ENCODE data around the gene HAUS7.
A peak's percentile ranks its signal among the peaks of the same experiment; 100 is the strongest.

The HAUS7 gene

GRCh38 chrX:153426204-153426603 lies 44.2 kb downstream of the HAUS7 start:
- TF ChIP-seq ZNF664 (tag by site-specific recombination; IDR thresholded peaks at IDR 0.05) = no peak
- TF ChIP-seq ZNF548 (tag by site-specific recombination; IDR thresholded peaks at IDR 0.05) = no peak
- no peak for TF ChIP-seq ZNF626 (tag by site-specific recombination; IDR thresholded peaks at IDR 0.05)
- no peak for TF ChIP-seq ZNF843 (tag by site-specific recombination; IDR thresholded peaks at IDR 0.05)
- peak; percentile 89 for TF ChIP-seq SCRT1 (tag by site-specific recombination; IDR thresholded peaks at IDR 0.05; ENCODE audit: borderline replicate concordance)
- no peak for TF ChIP-seq ZNF654 (tag by site-specific recombination; IDR thresholded peaks at IDR 0.05; ENCODE audit: low read depth)
- peak; percentile 89 for TF ChIP-seq SCRT2 (tag by site-specific recombination; IDR thresholded peaks at IDR 0.05)
- no peak for TF ChIP-seq ZNF169 (tag by site-specific recombination; IDR thresholded peaks at IDR 0.05)
- TF ChIP-seq ZNF449 (tag by site-specific recombination; IDR thresholded peaks at IDR 0.05) = no peak
- TF ChIP-seq ZBTB21 (tag by site-specific recombination; IDR thresholded peaks at IDR 0.05) = no peak
- no peak for TF ChIP-seq ZNF658 (tag by site-specific recombination; IDR thresholded peaks at IDR 0.05)
- no peak for TF ChIP-seq ZNF549 (tag by site-specific recombination; IDR thresholded peaks at IDR 0.05)
- TF ChIP-seq ZNF132 (tag by site-specific recombination; IDR thresholded peaks at IDR 0.05; ENCODE audit: borderline replicate concordance) = no peak
- TF ChIP-seq ZNF596 (tag by site-specific recombination; IDR thresholded peaks at IDR 0.05) = no peak
- TF ChIP-seq ZNF354C (tag by site-specific recombination; IDR thresholded peaks at IDR 0.05; ENCODE audit: borderline replicate concordance, low read depth) = no peak
- no peak for TF ChIP-seq ZNF521 (tag by site-specific recombination; IDR thresholded peaks at IDR 0.05)
- no peak for TF ChIP-seq BCL11A (tag by site-specific recombination; IDR thresholded peaks at IDR 0.05; ENCODE audit: low read depth)

GRCh38 chrX:153423652-153424051 lies 46.7 kb downstream of the HAUS7 start:
- H3K9me3 ChIP-seq (ENCODE audit: control insufficient read depth, insufficient read depth, low read depth, low read length) = no peaks in the 10 kb centered on the region
- CTCF ChIA-PET = interaction anchor here (0.6 to 0.9 kb wide), 2 partner anchors 37 to 59 kb away, joined by 3 read pairs; no protein-coding TSS in a partner anchor
- TF ChIP-seq ZNF112 (tag by site-specific recombination; IDR thresholded peaks at IDR 0.05) (no peak), ZNF19 (tag by site-specific recombination; IDR thresholded peaks at IDR 0.05; ENCODE audit: low read depth) (no peak), IKZF3 (tag by site-specific recombination; IDR thresholded peaks at IDR 0.05) (no peak), ZFP3 (tag by site-specific recombination; IDR thresholded peaks at IDR 0.05; ENCODE audit: low read depth) (no peak), ZSCAN16 (tag by site-specific recombination; IDR thresholded peaks at IDR 0.05) (no peak), GLIS2 (tag by site-specific recombination; IDR thresholded peaks at IDR 0.05) (no peak), ZNF521 (tag by site-specific recombination; IDR thresholded peaks at IDR 0.05) (no peak), ZNF433 (tag by site-specific recombination; IDR thresholded peaks at IDR 0.05; ENCODE audit: low read depth) (no peak), ZNF747 (tag by site-specific recombination; IDR thresholded peaks at IDR 0.05) (no peak), ZNF214 (tag by site-specific recombination; IDR thresholded peaks at IDR 0.05; ENCODE audit: borderline replicate concordance) (no peak), HOXC10 (CRISPR knock-in tag; IDR thresholded peaks at IDR 0.05) (no peak), SP3 (tag by site-specific recombination; IDR thresholded peaks at IDR 0.05) (no peak), ZNF701 (tag by site-specific recombination; IDR thresholded peaks at IDR 0.05) (no peak), ZFHX2 (tag by site-specific recombination; conservative IDR thresholded peaks at IDR 0.05) (no peak), ZNF133 (tag by site-specific recombination; IDR thresholded peaks at IDR 0.05) (no peak), ZNF654 (tag by site-specific recombination; IDR thresholded peaks at IDR 0.05; ENCODE audit: low read depth) (no peak), ZNF140 (tag by site-specific recombination; IDR thresholded peaks at IDR 0.05) (no peak), PBX3 (CRISPR knock-in tag; IDR thresholded peaks at IDR 0.05) (no peak), ZFP37 (tag by site-specific recombination; IDR thresholded peaks at IDR 0.05) (no peak)
- no peak overlapping the region for H3K27ac ChIP-seq (ENCODE audit: extremely low read depth, low read depth, low read length)
- POLR2A ChIA-PET = no interaction called here
- H3K36me3 ChIP-seq (ENCODE audit: control insufficient read depth in 2 of 2, insufficient read depth in 1 of 2, low read length in 2 of 2) = no peaks in the 10 kb centered on the region
- no peak overlapping the region for H3K4me3 ChIP-seq (ENCODE audit: low read depth, low read length)
- no peaks in the 10 kb centered on the region for H3K4me1 ChIP-seq (ENCODE audit: control insufficient read depth, insufficient read depth, low read length)

More at GRCh38 chrX:153426204-153426603, 44.2 kb downstream of the HAUS7 start:
- CTCF ChIA-PET = no interaction called here
- no peaks in the 10 kb centered on the region for H3K9me3 ChIP-seq (ENCODE audit: control insufficient read depth, insufficient read depth, low read depth, low read length)
- POLR2A ChIA-PET = no interaction called here
- no peaks in the 10 kb centered on the region for H3K4me1 ChIP-seq (ENCODE audit: control insufficient read depth, insufficient read depth, low read length)
- no peaks in the 10 kb centered on the region for H3K36me3 ChIP-seq (ENCODE audit: control insufficient read depth in 2 of 2, insufficient read depth in 1 of 2, low read length in 2 of 2)
- H3K27ac ChIP-seq (ENCODE audit: extremely low read depth, low read depth, low read length) = no peak overlapping the region
- no peak overlapping the region for H3K4me3 ChIP-seq (ENCODE audit: low read depth, low read length)

All from HEK293 (cell line).